ENCODE data around the gene RHOT1. TPM values are rescaled to one million over a fixed set of nuclear protein-coding genes. Genes with fewer than 3 reads are reported as not detected.

Gene RHOT1
- total RNA-seq, 2 experiments from 2014 or later = 23.3 to 34.1 TPM

GRCh38 chr17:32271844-32272243 is 129.5 kb downstream of the RHOT1 start:
- intact Hi-C loops (cut with DNase I, micrococcal nuclease) = no loop called here
- Mint-ChIP-seq H3K4me1 (peaks cover 8% of the 10 kb centered on the region), H3K4me3 (no peak overlapping the region), H3K27me3 (peaks cover 49% of the 10 kb centered on the region), H3K9me3 (ENCODE audit: low read depth) (no peaks in the 10 kb centered on the region), H3K36me3 (ENCODE audit: low read depth) (no peaks in the 10 kb centered on the region), H3K27ac (no peak overlapping the region)
- ATAC-seq = no peak
- no peak for DNase-seq
- CTCF ChIA-PET = interaction anchor here (0.7 kb wide), 1 partner anchor 146 kb away, joined by 3 read pairs; no protein-coding TSS in a partner anchor
- POLR2A ChIA-PET = no interaction called here

GRCh38 chr17:32274101-32274500 is 131.8 kb downstream of the RHOT1 start:
- no peak for DNase-seq
- no peaks in the 10 kb centered on the region for H3K4me1 Mint-ChIP-seq
- POLR2A ChIA-PET = interaction anchor here (0.6 kb wide), 1 partner anchor 146 kb away, joined by 9 read pairs; no protein-coding TSS in a partner anchor
- H3K9me3 Mint-ChIP-seq (ENCODE audit: low read depth) = no peaks in the 10 kb centered on the region
- H3K27ac Mint-ChIP-seq = no peak overlapping the region
- no peaks in the 10 kb centered on the region for H3K36me3 Mint-ChIP-seq (ENCODE audit: low read depth)
- CTCF ChIA-PET = interaction anchor here (0.6 kb wide), 2 partner anchors 56 to 127 kb away, joined by 3 to 4 read pairs; no protein-coding TSS in a partner anchor
- intact Hi-C loops (cut with DNase I, micrococcal nuclease) = no loop called here
- H3K27me3 Mint-ChIP-seq = peaks cover 30% of the 10 kb centered on the region
- ATAC-seq = no peak
- H3K4me3 Mint-ChIP-seq = no peak overlapping the region

DNA sequence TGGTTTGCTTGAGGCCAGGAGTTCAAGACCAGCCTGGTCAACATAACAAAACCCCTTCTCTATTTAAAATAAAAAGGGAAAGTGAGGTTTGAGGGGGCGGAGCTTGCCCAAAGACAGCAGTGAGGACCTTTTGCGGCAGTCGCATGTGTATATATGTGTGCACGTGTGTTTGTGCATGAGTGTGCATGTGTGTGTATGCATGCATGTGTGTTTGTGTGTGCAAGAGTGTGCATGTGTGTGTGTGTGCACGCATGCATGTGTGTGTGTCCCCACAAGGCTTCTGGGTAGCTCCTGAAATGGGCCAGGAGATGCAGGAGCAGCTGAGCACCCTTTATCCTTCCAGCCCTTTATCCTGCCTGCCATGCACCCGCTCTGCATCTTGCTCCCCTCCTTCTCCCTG is 132.3 kb downstream of the RHOT1 start:
- ChIA-PET CTCF (interaction anchor here (0.6 kb wide), 2 partner anchors 57 to 127 kb away, joined by 3 to 4 read pairs; no protein-coding TSS in a partner anchor), POLR2A (no interaction called here)
- DNase-seq (no peak), ATAC-seq (no peak)
- H3K4me3 Mint-ChIP-seq = no peak overlapping the region
- H3K27ac Mint-ChIP-seq = no peak overlapping the region
- H3K27me3 Mint-ChIP-seq = peaks cover 25% of the 10 kb centered on the region
- no peaks in the 10 kb centered on the region for H3K4me1 Mint-ChIP-seq
- intact Hi-C loops (cut with DNase I, micrococcal nuclease) = no loop called here
- no peaks in the 10 kb centered on the region for H3K36me3 Mint-ChIP-seq (ENCODE audit: low read depth)
- no peaks in the 10 kb centered on the region for H3K9me3 Mint-ChIP-seq (ENCODE audit: low read depth)

Other genes starting within 250 kb of the RHOT1 start
- 100 to 1,000 TPM in 1 of 2 experiments, 10 to 100 TPM in 1; 93.5 to 125 TPM for gene UTP6, start 240.8 kb upstream of the RHOT1 start, total RNA-seq
- 10 to 100 TPM; 67.2 to 77.1 TPM for gene SUZ12, start 205.5 kb upstream of the RHOT1 start, total RNA-seq
- gene LRRC37B, start 135.1 kb upstream of the RHOT1 start, total RNA-seq = 10 to 100 TPM; 14.3 to 16.6 TPM
- gene RHBDL3, start 123.3 kb downstream of the RHOT1 start, total RNA-seq = under 1 TPM in 1 of 2 experiments, not detected in 1; 0.09 TPM
- gene C17orf75, start 199.7 kb downstream of the RHOT1 start, total RNA-seq = 10 to 100 TPM; 21.9 to 34.0 TPM
- 100 to 1,000 TPM; 197 to 231 TPM for gene ZNF207, start 207.7 kb downstream of the RHOT1 start, total RNA-seq